Glomerular endothelial cell (primary cell): ENCODE results near the gene THAP3. TPM values are rescaled to one million over a fixed set of nuclear protein-coding genes. Genes with fewer than 3 reads are reported as not detected.

Experiments
- DNase-seq: peaks from one replicate; pipeline ENCODE4 v3.0.0-alpha.2; 2011; ENCODE audit warnings: low read depth, low spot score; ENCODE audit errors: extremely low read depth
- total RNA-seq: library from RNA; depleted of rRNA; stranded (reverse); fragments of >200 nt; gene quantifications from 2 replicates; pipeline ENCODE4 v1.2.3, GENCODE V29; 2015

THAP3 gene
- total RNA-seq: 17.9 and 19.7 TPM in 2 replicates

- no peak for DNase-seq
Observed at GRCh38 chr1:6624710-6625583, at the start of gene THAP3. THAP3 (plus strand) TSS chr1:6624868; CDS start chr1:6625219, 351 bp downstream.

DNA sequence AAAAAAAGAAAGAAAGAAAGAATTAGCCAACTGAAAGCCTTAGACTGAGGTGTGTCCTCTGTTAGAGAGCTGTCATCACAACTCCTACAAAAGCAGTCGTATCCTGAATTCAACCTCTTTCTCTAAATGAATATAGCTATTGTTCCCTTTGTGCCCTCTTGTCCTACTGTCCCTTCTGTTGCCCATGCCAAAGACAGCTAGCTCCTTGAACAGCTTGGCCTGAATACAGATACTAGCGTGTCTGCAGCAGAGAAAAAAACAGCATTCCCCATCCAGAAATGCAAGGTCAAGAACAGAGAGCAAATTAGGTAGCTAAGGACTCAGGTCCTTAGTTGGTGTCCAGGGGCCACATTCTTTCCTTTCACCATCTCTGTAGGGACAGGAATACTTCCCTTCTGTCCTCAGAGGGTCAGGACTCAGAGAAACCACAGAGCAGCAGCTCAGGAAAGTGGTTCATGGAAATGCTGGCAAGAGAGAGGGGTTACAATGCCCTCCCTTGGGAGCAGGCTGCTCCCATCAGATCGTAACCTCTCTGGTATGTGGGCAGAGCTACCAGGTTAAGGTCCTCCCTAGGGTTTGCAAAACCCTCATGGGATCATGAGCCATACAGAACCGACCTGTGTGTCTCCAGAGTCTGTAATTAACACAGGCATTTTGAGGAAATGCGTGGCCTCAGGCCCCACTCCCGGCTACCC, 46.7 kb upstream of the THAP3 start:
- DNase-seq: no peak

- no peak for DNase-seq
Observed at GRCh38 chr1:6578624-6579373, 45.9 kb upstream of the THAP3 start.

GRCh38 chr1:6579374-6580118, 45.1 kb upstream of the THAP3 start, which contains the start of gene ZBTB48:
ZBTB48 (plus strand) TSS chr1:6579994; CDS start chr1:6580610, 616 bp downstream.
- DNase-seq: no peak

GRCh38 chr1:6580119-6580592, 44.5 kb upstream of the THAP3 start:
- DNase-seq: no peak

- no peak for DNase-seq
Observed at GRCh38 chr1:6580593-6581409, 43.9 kb upstream of the THAP3 start.

GRCh38 chr1:6581561-6582305, 42.9 kb upstream of the THAP3 start:
- DNase-seq: no peak

DNA sequence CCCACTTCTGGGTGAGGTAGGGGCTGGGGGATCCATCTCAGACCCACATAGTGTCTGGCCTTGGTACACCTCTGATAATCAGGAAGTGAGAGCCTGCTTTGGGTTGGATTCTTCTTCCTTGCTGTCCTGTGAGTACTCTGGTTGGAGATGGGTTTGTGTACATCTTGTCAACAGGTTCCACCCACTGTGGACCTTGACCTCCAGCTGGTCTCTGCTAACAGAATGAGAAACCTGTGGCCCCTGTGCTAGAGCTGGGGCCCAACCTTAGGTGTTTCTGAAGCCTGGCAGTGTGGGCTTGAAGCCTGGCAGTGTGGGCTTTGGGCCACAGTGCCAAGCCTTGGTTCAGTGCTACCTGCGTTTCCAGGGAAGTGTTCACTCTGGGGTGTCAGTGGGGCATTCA, 42.3 kb upstream of the THAP3 start:
- DNase-seq: no peak

GRCh38 chr1:6584126-6585080, 40.3 kb upstream of the THAP3 start:
- DNase-seq: no peak

DNA sequence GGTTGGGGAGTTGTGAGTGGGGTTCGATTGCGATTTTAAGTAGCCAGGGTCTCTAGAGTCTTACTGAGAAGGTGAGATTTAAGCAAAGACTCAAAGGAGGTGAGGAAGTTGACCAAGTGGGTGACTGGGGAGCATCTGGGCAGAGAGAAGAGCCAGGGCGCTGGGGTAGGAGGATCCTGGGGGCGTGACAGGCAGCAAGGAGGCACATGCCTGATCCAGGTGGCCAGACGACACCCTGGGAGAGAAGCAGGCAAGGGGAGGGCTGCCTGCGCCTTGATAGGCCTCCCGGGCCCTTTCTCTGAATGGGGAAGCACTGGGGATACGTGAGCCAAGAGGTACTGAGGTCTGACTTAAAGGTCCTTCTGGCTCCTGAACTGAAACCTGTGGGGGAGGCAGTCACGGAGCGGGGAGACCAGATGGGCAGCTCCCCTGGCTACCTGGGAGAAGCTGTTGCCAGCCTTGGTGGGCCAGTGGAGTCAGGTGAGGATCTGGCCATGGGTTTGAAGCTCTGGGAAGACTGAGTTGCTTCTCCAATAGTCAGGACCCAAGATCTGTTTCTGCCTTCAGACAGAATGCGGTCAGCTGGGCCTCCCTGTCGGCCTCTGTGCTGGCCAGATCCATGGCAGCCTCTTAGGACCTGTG, 39.5 kb upstream of the THAP3 start:
- no peak for DNase-seq

GRCh38 chr1:6585841-6586240, 38.8 kb upstream of the THAP3 start:
- no peak for DNase-seq

GRCh38 chr1:6586404-6586816, 38.3 kb upstream of the THAP3 start:
- DNase-seq: no peak

DNA sequence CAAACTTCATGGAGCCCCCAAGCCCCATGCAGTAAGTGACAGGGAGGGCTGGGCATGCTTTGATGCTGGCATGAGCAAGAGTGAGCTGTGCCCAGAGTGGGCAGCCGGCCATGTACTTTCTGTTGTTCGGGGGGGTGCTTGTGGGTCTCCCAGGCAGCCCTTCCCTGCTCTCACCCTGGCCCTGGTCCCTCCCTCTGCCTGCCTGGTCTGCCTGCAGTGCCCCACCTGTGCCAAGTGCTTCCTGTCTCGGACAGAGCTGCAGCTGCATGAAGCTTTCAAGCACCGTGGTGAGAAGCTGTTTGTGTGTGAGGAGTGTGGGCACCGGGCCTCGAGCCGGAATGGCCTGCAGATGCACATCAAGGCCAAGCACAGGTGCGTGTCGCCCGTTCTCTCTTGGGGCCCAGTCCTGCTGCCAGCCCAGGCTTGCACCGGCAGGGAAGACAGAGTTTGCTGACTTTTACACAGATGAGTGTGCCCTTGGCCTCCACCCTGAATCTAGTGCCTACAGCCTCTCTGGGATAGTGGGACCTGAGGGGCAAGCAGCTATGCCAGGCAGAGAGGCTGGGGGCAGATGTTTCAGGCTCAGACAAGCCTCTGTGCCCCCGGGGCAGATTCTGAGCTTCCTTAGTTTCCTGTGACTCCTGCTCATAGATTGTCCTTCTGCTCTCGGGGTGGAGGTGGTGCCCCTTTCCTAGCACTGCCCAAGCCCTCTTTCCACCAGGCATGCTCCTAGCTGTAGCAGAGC, 37.2 kb upstream of the THAP3 start:
- DNase-seq: no peak

GRCh38 chr1:6588128-6588892, 36.4 kb upstream of the THAP3 start:
- DNase-seq: no peak

GRCh38 chr1:6588893-6589520, 35.7 kb upstream of the THAP3 start:
- no peak for DNase-seq
